Adrenal gland (tissue), 12 donors: ENCODE results near the gene AKR7A3. TPM values are rescaled to one million over a fixed set of nuclear protein-coding genes. Genes with fewer than 3 reads are reported as not detected.
A peak's percentile ranks its signal among the peaks of the same experiment; 100 is the strongest.

Source experiments
- DNase-seq, 7 donors: peaks; one replicate each; pipeline ENCODE4 v3.0.0-alpha.2; 2019 to 2020
- H3K27ac ChIP-seq, 5 donors: fragments of 200-600 bp; sonication (generic) in 4 of 5; 1 replicate in 3 of 5; 2 replicates in 2 of 5; pipeline versions ENCODE4 v1.5.1 to v1.8.0; 2016 to 2020; ENCODE audit warnings: mild to moderate bottlenecking in 1 of 5
- H3K27me3 ChIP-seq: fragments of 200-600 bp; 2 replicates; pipeline ENCODE4 v1.8.0; 2021
- H3K36me3 ChIP-seq, 2 donors: fragments of 200-600 bp; replicated peaks in 1 of 2; 1 replicate in 1 of 2; 2 replicates in 1 of 2; pipeline versions ENCODE4 v1.5.1 to v1.8.0; 2018 to 2022
- H3K4me1 ChIP-seq, 2 donors: fragments of 200-600 bp; replicated peaks in 1 of 2; 1 replicate in 1 of 2; 2 replicates in 1 of 2; pipeline versions ENCODE4 v1.5.1 to v1.8.0; 2018 to 2021
- H3K4me3 ChIP-seq, 4 donors: fragments of 200-600 bp; sonication (generic) in 3 of 4; one replicate each; pipeline ENCODE4 v1.5.1; 2016 to 2018
- H3K9me3 ChIP-seq, 3 donors: fragments of 200-600 bp; sonication (generic) in 1 of 3; replicated peaks in 1 of 3; 1 replicate in 2 of 3; 2 replicates in 1 of 3; pipeline versions ENCODE4 v1.5.1 to v1.8.0; 2016 to 2021
- CTCF ChIP-seq, 6 experiments: fragments of 450-650 bp in 4 of 6; fragments of 200-600 bp in 2 of 6; sonication (generic) in 1 of 6; IDR thresholded peaks; 1 replicate in 5 of 6; 2 replicates in 1 of 6; pipeline versions ENCODE4 v1.5.1 to v1.8.0; 2016 to 2021; ENCODE audit warnings: antibody characterized with exemption in 6 of 6, mild to moderate bottlenecking in 2 of 6, moderate library complexity in 1 of 6
- POLR2A ChIP-seq, 2 donors: fragments of 450-650 bp; IDR thresholded peaks; one replicate each; pipeline ENCODE4 v1.6.1; 2017; ENCODE audit warnings: antibody characterized with exemption in 2 of 2, mild to moderate bottlenecking in 2 of 2, moderate library complexity in 1 of 2
- WGBS, 4 donors: extraction: QIAGEN DNeasy Blood & Tissue Kit in 2 of 4; methylation state at CpG; one replicate each; pipeline versions ENCODE4 v1.1.5 to v1.1.7; 2013 to 2017; 5-methylcytosine and 5-hydroxymethylcytosine counted together
- intact Hi-C, 2 donors: fragments of 100-400 bp; cut with DNase I; formaldehyde crosslinking; loops; one replicate each; pipeline versions ENCODE4 v1.14.1 to v1.15.0; 2022 to 2023
- polyA plus RNA-seq, 3 donors: library from polyadenylated mRNA; stranded (reverse); fragments of 200-250 nt in 2 of 3; fragments of 350-450 nt in 1 of 3; fragmentation: Illumina TruSeq in 1 of 3; extraction: RNeasy Lipid Tissue Mini Kit (QIAGEN cat#74804) in 1 of 3; gene quantifications; one replicate each; pipeline ENCODE4 v1.2.3, GENCODE V29; 2013 to 2014
- total RNA-seq, 9 donors: library from RNA; depleted of rRNA in 4 of 9; stranded (reverse); fragments of >200 nt in 4 of 9; fragments of 120-200 nt in 1 of 9; fragmentation: NEBNext Ultra II Directional in 1 of 9; extraction: Animal tissue kit (Norgen Biotek cat#: 25700) in 1 of 9; gene quantifications; one replicate each; pipeline versions ENCODE4 v1.1.0 to v1.2.4, GENCODE V29; 2013 to 2023
- donor health status: healthy with polysubstance abuse.
- donor health status: Bipolar disorder and iron deficiency.
- donor health status: DM: yes; HTN: yes; CAD: no.
- donor health status: DM: no; HTN: no; CAD: no.
- donor health status: DM: no; HTN: no; CAD: no.
- donor health status: DM: yes; HTN: yes; CAD: no.

AKR7A3 gene
- total and polyA plus RNA-seq, 12 donors: 1.1 to 11.3 (median 4.5) TPM

DNA sequence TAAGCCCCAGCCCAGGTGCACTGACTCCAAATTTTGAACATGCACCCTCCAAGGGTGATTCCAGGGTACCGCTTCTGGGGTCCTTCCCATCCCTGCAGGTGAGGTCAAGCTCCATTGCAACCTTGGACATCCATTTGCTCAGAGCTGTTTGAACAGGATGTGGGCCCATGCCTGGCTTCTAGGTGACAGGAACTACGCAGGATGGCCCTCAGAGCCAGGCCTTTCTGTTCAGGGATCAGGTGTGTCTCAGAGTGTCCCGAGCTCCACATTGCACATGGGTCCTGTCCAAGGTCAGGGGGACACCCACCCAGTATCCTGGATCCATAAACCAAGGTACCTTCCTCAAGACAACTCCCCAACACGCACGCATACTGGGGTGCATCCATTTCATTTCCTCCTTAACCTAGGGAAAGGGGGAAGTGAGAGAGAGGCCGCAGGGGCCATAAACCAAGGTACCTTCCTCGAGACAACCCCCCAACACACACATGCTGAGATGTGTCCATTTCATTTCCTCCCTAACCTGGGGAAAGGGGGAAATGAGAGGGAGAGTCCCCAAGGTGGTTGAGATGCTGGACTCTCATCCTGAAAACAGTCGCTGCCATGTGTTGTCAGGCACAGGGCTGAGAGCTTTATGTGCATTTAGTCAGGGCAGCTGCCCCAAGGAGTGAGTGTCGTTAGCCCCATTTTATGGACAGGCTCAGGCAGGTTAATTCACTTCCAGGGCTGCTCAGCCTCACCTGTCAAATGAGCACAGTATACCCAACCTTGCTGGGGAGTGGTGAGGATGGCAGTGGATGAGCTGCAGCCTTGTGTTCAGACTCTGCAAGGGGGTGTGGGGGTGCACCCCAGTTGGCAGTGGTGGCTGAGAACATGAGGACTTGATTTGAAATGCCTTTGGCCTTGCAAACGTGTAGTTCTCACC is 25.7 kb upstream of the AKR7A3 start:
- DNase-seq: peak in 1 of 7 donors; percentile 49
- Histone ChIP-seq H3K36me3 (peaks cover 0 to 13% of the 10 kb centered on the region in 2 donors), H3K4me3 (no peak overlapping the region), H3K4me1 (peaks cover 30 to 48% of the 10 kb centered on the region in 2 donors), H3K9me3 (no peaks in the 10 kb centered on the region), H3K27me3 (no peaks in the 10 kb centered on the region), H3K27ac (peak overlapping the region in 1 of 5 donors; percentile 6)
- TF ChIP-seq CTCF (IDR thresholded peaks at IDR 0.05): no peak
- TF ChIP-seq POLR2A (IDR thresholded peaks at IDR 0.05): no peak
- intact Hi-C loops: no loop called here
- WGBS, 4 donors: 82 to 92% (median 86%) methylated on average over 8 to 10 of the region's 10 CpGs

DNA sequence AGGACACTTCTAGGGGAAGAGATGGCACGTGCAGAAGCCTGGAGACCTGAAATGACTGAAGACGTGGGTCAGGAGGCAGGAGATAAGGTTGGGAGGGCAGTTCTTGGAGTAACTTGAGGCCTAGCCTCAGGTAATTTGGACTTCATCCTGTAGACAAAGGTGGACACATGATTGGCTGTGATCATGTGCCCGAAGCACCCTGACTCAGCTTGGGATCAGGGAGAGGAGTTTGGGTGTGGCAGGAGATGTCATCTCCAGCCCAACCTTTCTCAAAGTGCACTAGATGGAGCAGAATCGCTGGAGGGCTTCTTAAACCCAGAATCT is 25.0 kb upstream of the AKR7A3 start:
- Histone ChIP-seq H3K27ac (no peak overlapping the region), H3K4me1 (peaks cover 30 to 48% of the 10 kb centered on the region in 2 donors), H3K27me3 (no peaks in the 10 kb centered on the region), H3K36me3 (peaks cover 0 to 10% of the 10 kb centered on the region in 2 donors), H3K9me3 (no peaks in the 10 kb centered on the region), H3K4me3 (peak overlapping the region in 1 of 4 donors; percentile 98)
- intact Hi-C loops: no loop called here
- WGBS, 4 donors: 92 to 98% (median 95%) methylated on average over 3 to 4 of the region's 4 CpGs
- DNase-seq: no peak
- no peak for TF ChIP-seq POLR2A (IDR thresholded peaks at IDR 0.05)
- no peak for TF ChIP-seq CTCF (IDR thresholded peaks at IDR 0.05)

- no peaks in the 10 kb centered on the region for H3K9me3 ChIP-seq
- H3K4me1 ChIP-seq: peaks cover 30 to 48% of the 10 kb centered on the region in 2 donors
- peaks cover 0 to 8% of the 10 kb centered on the region in 2 donors for H3K36me3 ChIP-seq
- peak in 1 of 7 donors; percentile 47 for DNase-seq
- peak overlapping the region; percentile 51 to 97 (median 94) for H3K27ac ChIP-seq
- peak overlapping the region in 3 of 4 donors; percentile 44 to 98 (median 60) for H3K4me3 ChIP-seq
- H3K27me3 ChIP-seq: no peaks in the 10 kb centered on the region
- WGBS, 4 donors: 37 to 40% (median 38%) methylated on average over 18 to 20 of the region's 20 CpGs
- TF ChIP-seq POLR2A (IDR thresholded peaks at IDR 0.05) (no peak), CTCF (IDR thresholded peaks at IDR 0.05) (no peak)
- intact Hi-C loops: no loop called here
These were observed 24.4 kb upstream of the AKR7A3 start for GRCh38 chr1:19312782-19313635.
